ENCODE data around the gene LRRC28. TPM values are rescaled to one million over a fixed set of nuclear protein-coding genes. Genes with fewer than 3 reads are reported as not detected.

LRRC28 gene
- polyA plus RNA-seq, 1 donor from 2014 or later: 20.4 TPM

DNA sequence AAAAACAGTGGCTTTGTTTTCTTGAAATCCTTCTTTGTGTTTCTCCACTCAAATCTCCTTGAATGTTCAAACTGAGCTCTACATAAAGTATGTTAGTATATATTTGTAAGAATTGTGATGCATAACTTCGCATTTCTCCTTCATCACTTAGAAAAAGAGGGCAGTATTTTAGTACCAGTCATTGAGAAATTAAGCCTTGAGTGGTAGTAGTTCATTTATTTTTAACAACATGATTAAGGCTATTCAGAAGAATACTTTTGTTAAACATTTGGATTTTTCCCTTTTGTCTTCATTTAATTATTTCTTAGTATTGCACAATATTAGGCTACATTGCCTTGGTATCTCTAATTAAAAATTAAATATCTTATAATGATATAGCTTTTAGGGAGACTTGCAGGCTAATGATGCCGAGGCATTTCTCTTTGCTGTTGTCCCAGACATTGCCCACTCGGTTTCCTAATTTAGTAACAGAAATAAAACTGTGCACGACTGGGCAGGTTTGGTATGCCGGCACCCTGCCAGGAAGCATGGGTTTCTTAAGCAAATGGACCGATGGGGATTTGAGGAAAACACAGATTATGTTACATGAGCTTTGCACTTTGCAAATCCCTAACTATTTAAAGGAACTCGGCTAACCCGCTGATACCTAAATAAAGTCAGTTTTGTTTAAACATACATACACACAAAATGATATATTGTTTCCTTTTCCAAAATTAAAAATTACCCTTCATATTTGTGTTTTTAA, 54.7 kb downstream of the LRRC28 start:
- Histone ChIP-seq H3F3A (ENCODE audit: insufficient read depth, low read length, poor library complexity, severe bottlenecking) (no peaks in the 10 kb centered on the region), H3K27me3 (ENCODE audit: insufficient read depth, low read depth, low read length) (no peaks in the 10 kb centered on the region), H3K9me3 (ENCODE audit: low read length) (no peaks in the 10 kb centered on the region), H3K9me2 (ENCODE audit: insufficient read depth, low read length) (no peaks in the 10 kb centered on the region), H4K20me1 (ENCODE audit: insufficient read depth) (no peaks in the 10 kb centered on the region), H2AFZ (ENCODE audit: low read depth, low read length) (no peak overlapping the region), H3K79me2 (replicated peaks; ENCODE audit: insufficient read depth, low read length) (no peaks in the 10 kb centered on the region), H3K36me3 (ENCODE audit: insufficient read depth, low read length) (no peaks in the 10 kb centered on the region), H3K4me3 (ENCODE audit: low read length) (no peak overlapping the region), H3K9ac (ENCODE audit: low read length) (no peak overlapping the region), H3K4me2 (ENCODE audit: low read length) (no peak overlapping the region), H3K27ac (ENCODE audit: low read length) (no peak overlapping the region)
- TF ChIP-seq TAF1 (IDR thresholded peaks at IDR 0.05; ENCODE audit: low read depth) (no peak), RAD21 (conservative IDR thresholded peaks at IDR 0.05) (no peak), MXI1 (conservative IDR thresholded peaks at IDR 0.05; ENCODE audit: poor library complexity, severe bottlenecking) (no peak), REST (IDR thresholded peaks at IDR 0.05; ENCODE audit: borderline replicate concordance) (no peak), POLR2AphosphoS5 (IDR thresholded peaks at IDR 0.05) (no peak), EP300 (conservative IDR thresholded peaks at IDR 0.05; ENCODE audit: poor library complexity, severe bottlenecking) (no peak), SMC3 (conservative IDR thresholded peaks at IDR 0.05; ENCODE audit: poor library complexity) (no peak), EZH2 (IDR thresholded peaks at IDR 0.05; ENCODE audit: borderline replicate concordance, insufficient read depth, low read length, poor library complexity, severe bottlenecking) (no peak), CTCF (IDR thresholded peaks at IDR 0.05; ENCODE audit: poor library complexity, severe bottlenecking) (no peak)

DNA sequence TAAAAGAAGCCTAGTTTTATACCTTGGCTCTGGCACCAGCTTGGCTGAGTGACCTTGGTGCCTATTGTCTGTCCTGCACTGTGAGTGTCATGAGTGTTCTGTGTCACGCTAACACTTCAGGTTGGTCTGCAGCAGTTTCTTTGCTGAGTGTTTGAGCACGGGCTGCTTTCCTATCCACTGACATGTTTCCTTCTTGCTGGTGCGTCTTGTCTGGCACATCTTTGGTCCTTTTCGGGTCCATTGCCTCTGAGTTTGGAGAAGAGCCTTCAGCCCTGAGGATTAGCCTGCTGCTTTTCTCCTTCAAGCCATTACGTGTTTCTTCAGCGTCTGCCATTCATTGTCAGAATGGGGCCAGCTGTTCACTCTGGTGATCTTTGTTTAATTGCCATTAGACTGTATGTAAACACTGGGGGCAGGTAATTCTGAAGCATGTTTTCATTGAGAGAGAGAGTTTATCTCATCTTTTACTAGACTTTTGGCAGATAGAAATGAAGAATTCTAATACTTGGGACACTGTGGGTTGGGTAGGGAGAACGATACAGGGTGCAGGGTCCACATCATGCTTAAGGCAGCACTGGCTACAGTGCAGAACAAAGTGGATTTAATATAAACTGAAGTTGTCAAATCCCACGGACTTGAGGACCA, 55.5 kb downstream of the LRRC28 start:
- Histone ChIP-seq H3F3A (ENCODE audit: insufficient read depth, low read length, poor library complexity, severe bottlenecking) (no peaks in the 10 kb centered on the region), H3K27me3 (ENCODE audit: insufficient read depth, low read depth, low read length) (no peaks in the 10 kb centered on the region), H3K27ac (ENCODE audit: low read length) (no peak overlapping the region), H4K20me1 (ENCODE audit: insufficient read depth) (no peaks in the 10 kb centered on the region), H3K79me2 (replicated peaks; ENCODE audit: insufficient read depth, low read length) (no peaks in the 10 kb centered on the region), H3K9me2 (ENCODE audit: insufficient read depth, low read length) (no peaks in the 10 kb centered on the region), H2AFZ (ENCODE audit: low read depth, low read length) (no peak overlapping the region), H3K36me3 (ENCODE audit: insufficient read depth, low read length) (no peaks in the 10 kb centered on the region), H3K4me3 (ENCODE audit: low read length) (no peak overlapping the region), H3K9me3 (ENCODE audit: low read length) (no peaks in the 10 kb centered on the region), H3K9ac (ENCODE audit: low read length) (no peak overlapping the region), H3K4me2 (ENCODE audit: low read length) (no peak overlapping the region)
- TF ChIP-seq EZH2 (IDR thresholded peaks at IDR 0.05; ENCODE audit: borderline replicate concordance, insufficient read depth, low read length, poor library complexity, severe bottlenecking): no peak

Measured in neural cell (in vitro differentiated cells).